ENCODE measurements around the gene SCG2.

- no peak for TF ChIP-seq EZH2 (IDR thresholded peaks at IDR 0.05; ENCODE audit: low read length, missing control alignments)
- TF ChIP-seq CTCF (conservative IDR thresholded peaks at IDR 0.05 in 1 of 2, IDR thresholded peaks at IDR 0.05 in 1 of 2; ENCODE audit: low read depth in 1 of 2, low read length in 2 of 2): no peak
Observed at GRCh38 chr2:223563462-223563861, 38.7 kb downstream of the SCG2 start.
